Mesenchymal stem cell (in vitro differentiated cells and primary cell): ENCODE measurements around the gene LAMB2.

Experiments
- DNase-seq: peaks from one replicate; pipeline ENCODE4 v3.0.0-alpha.2; 2013
- H2AFZ ChIP-seq: one replicate; pipeline ENCODE4 v1.6.1; 2013; ENCODE audit warnings: low read depth, mild to moderate bottlenecking, control low read depth, inconsistent platforms, low read length, moderate library complexity
- H2AK5ac ChIP-seq: 2 replicates; pipeline ENCODE4 v1.6.1; 2013; ENCODE audit warnings: low read length, moderate library complexity, mild to moderate bottlenecking, inconsistent platforms; ENCODE audit not compliant: severe bottlenecking
- H2BK120ac ChIP-seq: one replicate; pipeline ENCODE4 v1.6.1; 2013; ENCODE audit warnings: low read depth, mild to moderate bottlenecking, inconsistent platforms, low read length, moderate library complexity
- H2BK12ac ChIP-seq, 2 experiments: one replicate each; pipeline ENCODE4 v1.6.1; 2013; ENCODE audit warnings: inconsistent platforms in 2 of 2, low read length in 2 of 2, mild to moderate bottlenecking in 2 of 2, moderate library complexity in 2 of 2, control low read depth in 1 of 2
- H2BK15ac ChIP-seq: one replicate; pipeline ENCODE4 v1.6.1; 2013; ENCODE audit warnings: mild to moderate bottlenecking, low read depth, inconsistent platforms; ENCODE audit not compliant: poor library complexity, severe bottlenecking
- H2BK5ac ChIP-seq: 2 replicates; pipeline ENCODE4 v1.6.1; 2013; ENCODE audit warnings: low read depth, mild to moderate bottlenecking, low read length, control low read depth, inconsistent platforms; ENCODE audit not compliant: poor library complexity, severe bottlenecking
- H3K14ac ChIP-seq, 2 experiments: one replicate each; pipeline ENCODE4 v1.6.1; 2013; ENCODE audit warnings: inconsistent platforms in 2 of 2, low read length in 2 of 2, control low read depth in 1 of 2, mild to moderate bottlenecking in 1 of 2, moderate library complexity in 1 of 2
- H3K18ac ChIP-seq, 2 experiments: one replicate each; pipeline ENCODE4 v1.6.1; 2013; ENCODE audit warnings: inconsistent platforms in 2 of 2, low read length in 2 of 2, control low read depth in 1 of 2, low read depth in 1 of 2, mild to moderate bottlenecking in 1 of 2
- H3K23ac ChIP-seq, 2 experiments: one replicate each; pipeline ENCODE4 v1.6.1; 2013; ENCODE audit warnings: inconsistent platforms in 2 of 2, low read length in 2 of 2, mild to moderate bottlenecking in 2 of 2, moderate library complexity in 2 of 2, control low read depth in 1 of 2
- H3K27ac ChIP-seq: 2 replicates; pipeline ENCODE4 v1.5.1; 2013; ENCODE audit warnings: mild to moderate bottlenecking, moderate library complexity, low read length, control low read depth, inconsistent platforms; ENCODE audit not compliant: poor library complexity, severe bottlenecking
- H3K27me3 ChIP-seq, 2 experiments: 2 replicates each; pipeline versions ENCODE4 v1.6.1 to v1.7.0; 2013; ENCODE audit warnings: low read length in 2 of 2, mild to moderate bottlenecking in 2 of 2, moderate library complexity in 2 of 2, control low read depth in 1 of 2, inconsistent platforms in 1 of 2; ENCODE audit not compliant: control insufficient read depth in 1 of 2, insufficient read depth in 1 of 2
- H3K36me3 ChIP-seq, 2 experiments: 2 replicates each; pipeline versions ENCODE4 v1.6.1 to v1.7.0; 2013; ENCODE audit warnings: low read length in 2 of 2, control low read depth in 1 of 2, inconsistent platforms in 1 of 2, low read depth in 1 of 2, mild to moderate bottlenecking in 1 of 2; ENCODE audit not compliant: insufficient read depth in 2 of 2, control insufficient read depth in 1 of 2
- H3K4ac ChIP-seq, 2 experiments: one replicate each; pipeline ENCODE4 v1.6.1; 2013; ENCODE audit warnings: inconsistent platforms in 2 of 2, low read length in 2 of 2, mild to moderate bottlenecking in 2 of 2, moderate library complexity in 2 of 2, control low read depth in 1 of 2, low read depth in 1 of 2
- H3K4me1 ChIP-seq: 2 replicates; pipeline ENCODE4 v1.6.1; 2013; ENCODE audit warnings: low read depth, low read length, control low read depth; ENCODE audit not compliant: control insufficient read depth, insufficient read depth
- H3K4me2 ChIP-seq: 2 replicates; pipeline ENCODE4 v1.6.1; 2013; ENCODE audit warnings: low read length, mild to moderate bottlenecking, inconsistent platforms; ENCODE audit not compliant: poor library complexity, severe bottlenecking
- H3K4me3 ChIP-seq, 2 experiments: 2 replicates each; pipeline versions ENCODE4 v1.5.1 to v1.7.0; 2013; ENCODE audit warnings: low read length in 2 of 2, mild to moderate bottlenecking in 2 of 2, control low read depth in 1 of 2, low read depth in 1 of 2; ENCODE audit not compliant: insufficient read depth in 1 of 2
- H3K79me1 ChIP-seq: replicated peaks from 2 replicates; pipeline ENCODE4 v1.6.1; 2013; ENCODE audit warnings: mild to moderate bottlenecking, control low read depth, low read length, inconsistent platforms; ENCODE audit not compliant: poor library complexity, severe bottlenecking
- H3K9ac ChIP-seq: 2 replicates; pipeline ENCODE4 v1.7.0; 2013; ENCODE audit warnings: mild to moderate bottlenecking, low read length, moderate library complexity
- H3K9me3 ChIP-seq: 2 replicates; pipeline ENCODE4 v1.7.0; 2013; ENCODE audit warnings: mild to moderate bottlenecking, low read length; ENCODE audit not compliant: control insufficient read depth
- H4K8ac ChIP-seq: one replicate; pipeline ENCODE4 v1.6.1; 2013; ENCODE audit warnings: inconsistent platforms, mild to moderate bottlenecking, low read length, moderate library complexity
- H4K91ac ChIP-seq: one replicate; pipeline ENCODE4 v1.6.1; 2013; ENCODE audit warnings: mild to moderate bottlenecking, low read length, inconsistent platforms
- WGBS: methylation state at CpG from one replicate; pipeline ENCODE4 v1.1.7; 2013; ENCODE audit warnings: mixed read lengths; 5-methylcytosine and 5-hydroxymethylcytosine counted together

Gene LAMB2

GRCh38 chr3:49164983-49165720 is 32.3 kb upstream of the LAMB2 start:
- Histone ChIP-seq H4K91ac (no peak overlapping the region), H3K14ac (no peak overlapping the region), H2AK5ac (no peak overlapping the region), H3K9me3 (no peaks in the 10 kb centered on the region), H3K27ac (peak overlapping the region; percentile 18), H3K4me2 (peak overlapping the region; percentile 79), H3K79me1 (peaks cover 30% of the 10 kb centered on the region), H2BK12ac (no peak overlapping the region), H3K4me1 (peaks cover 19% of the 10 kb centered on the region), H3K27me3 (no peaks in the 10 kb centered on the region), H3K4me3 (peak overlapping the region; percentile 87 to 92), H2BK5ac (no peak overlapping the region), H3K9ac (peak overlapping the region; percentile 91), H2BK15ac (no peak overlapping the region), H3K4ac (peak overlapping the region in 1 of 2 experiments; percentile 82), H3K23ac (no peak overlapping the region), H2BK120ac (no peak overlapping the region), H3K36me3 (peaks cover 31 to 33% of the 10 kb centered on the region in 2 experiments), H4K8ac (no peak overlapping the region), H3K18ac (peak overlapping the region in 1 of 2 experiments; percentile 58), H2AFZ (no peak overlapping the region)
- 50% methylated on average over 5 of the region's 6 CpGs for WGBS
- DNase-seq = peak; percentile 12

DNA sequence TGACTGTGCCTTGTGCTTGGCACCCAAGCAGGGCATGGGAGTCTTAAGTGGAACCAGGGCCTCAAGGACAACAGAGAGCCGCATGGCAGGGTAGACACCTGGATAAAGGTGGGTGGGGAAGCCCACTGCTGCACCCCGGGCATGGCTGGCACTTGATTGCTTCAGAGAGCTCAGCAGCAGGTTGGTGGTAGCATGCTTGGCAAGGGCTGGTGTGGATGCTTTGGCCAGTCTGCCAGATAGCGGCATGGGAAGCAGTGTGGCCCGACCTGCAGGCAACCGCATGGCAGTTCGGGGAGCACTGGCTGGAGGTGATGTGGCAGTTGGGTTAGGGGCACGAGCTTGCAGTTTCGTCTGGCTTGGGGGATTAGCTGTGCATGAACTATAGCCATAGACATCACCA is 30.8 kb upstream of the LAMB2 start:
- no peak overlapping the region for H3K9ac ChIP-seq
- no peak overlapping the region for H2BK5ac ChIP-seq
- H3K9me3 ChIP-seq = no peaks in the 10 kb centered on the region
- DNase-seq = no peak
- H2BK12ac ChIP-seq = no peak overlapping the region
- no peak overlapping the region for H2AFZ ChIP-seq
- no peak overlapping the region for H3K18ac ChIP-seq
- H2AK5ac ChIP-seq = no peak overlapping the region
- no peak overlapping the region for H3K4me3 ChIP-seq
- H3K27ac ChIP-seq = no peak overlapping the region
- H3K4me2 ChIP-seq = no peak overlapping the region
- H4K8ac ChIP-seq = no peak overlapping the region
- H3K4ac ChIP-seq = no peak overlapping the region
- H3K79me1 ChIP-seq = peaks cover 30% of the 10 kb centered on the region
- peaks cover 23% of the 10 kb centered on the region for H3K4me1 ChIP-seq
- no peak overlapping the region for H3K14ac ChIP-seq
- no peak overlapping the region for H2BK120ac ChIP-seq
- H3K36me3 ChIP-seq = peaks cover 31 to 33% of the 10 kb centered on the region in 2 experiments
- H2BK15ac ChIP-seq = no peak overlapping the region
- WGBS = 98% methylated on average over 8 of the region's 8 CpGs
- H3K27me3 ChIP-seq = no peaks in the 10 kb centered on the region
- H3K23ac ChIP-seq = no peak overlapping the region
- H4K91ac ChIP-seq = no peak overlapping the region

GRCh38 chr3:49162751-49163419 is 30.0 kb upstream of the LAMB2 start:
- WGBS = 97% methylated on average over 21 of the region's 21 CpGs
- Histone ChIP-seq H3K4ac (no peak overlapping the region), H3K27me3 (no peaks in the 10 kb centered on the region), H4K8ac (no peak overlapping the region), H3K27ac (no peak overlapping the region), H3K79me1 (peaks cover 30% of the 10 kb centered on the region), H3K18ac (no peak overlapping the region), H2BK5ac (no peak overlapping the region), H3K9me3 (no peaks in the 10 kb centered on the region), H3K4me3 (no peak overlapping the region), H3K23ac (no peak overlapping the region), H3K9ac (no peak overlapping the region), H3K36me3 (peaks cover 31 to 33% of the 10 kb centered on the region in 2 experiments), H3K14ac (no peak overlapping the region), H3K4me2 (no peak overlapping the region), H2AK5ac (no peak overlapping the region), H2BK12ac (no peak overlapping the region), H4K91ac (no peak overlapping the region), H2AFZ (no peak overlapping the region), H3K4me1 (peaks cover 26% of the 10 kb centered on the region), H2BK120ac (no peak overlapping the region), H2BK15ac (no peak overlapping the region)
- DNase-seq = no peak

DNA sequence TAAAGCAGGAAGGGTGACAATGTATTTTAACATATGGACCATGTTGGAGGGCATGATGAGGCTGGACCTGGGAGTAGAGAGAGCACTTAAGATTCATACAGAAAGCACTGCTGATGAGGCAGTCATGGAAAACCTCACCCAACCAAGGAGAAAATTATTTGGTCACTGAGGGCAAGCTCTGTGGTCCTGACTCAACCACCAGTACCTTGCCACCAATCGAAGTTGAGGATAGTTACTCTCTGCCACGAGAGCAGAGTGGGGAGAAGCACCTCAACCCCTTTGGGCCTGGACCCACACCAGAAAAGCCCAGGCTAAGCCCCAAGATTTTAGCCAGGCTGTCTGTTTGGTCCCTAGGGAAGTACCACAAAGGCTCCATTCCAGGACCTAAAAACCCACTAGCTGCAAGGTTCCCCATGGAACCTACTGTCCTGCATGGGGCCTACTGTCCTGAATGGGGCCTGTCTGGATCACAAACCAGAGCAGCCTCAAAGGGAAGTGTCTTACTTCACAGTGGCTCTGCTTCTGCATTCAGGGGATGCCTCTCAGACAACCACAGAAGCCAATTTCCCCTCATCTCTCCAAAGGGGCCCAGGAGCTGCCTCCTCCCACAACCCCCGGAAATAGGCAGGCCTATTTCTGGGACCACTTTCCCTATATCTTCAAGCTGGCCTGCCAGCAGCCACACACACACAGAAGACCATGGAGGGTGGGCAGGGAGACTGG is 29.1 kb upstream of the LAMB2 start:
- H3K18ac ChIP-seq = no peak overlapping the region
- no peak overlapping the region for H2AK5ac ChIP-seq
- 93% methylated on average over 2 of the region's 3 CpGs for WGBS
- H2BK12ac ChIP-seq = no peak overlapping the region
- no peak overlapping the region for H2AFZ ChIP-seq
- no peak overlapping the region for H4K91ac ChIP-seq
- H2BK5ac ChIP-seq = no peak overlapping the region
- H3K27ac ChIP-seq = no peak overlapping the region
- no peak overlapping the region for H2BK120ac ChIP-seq
- no peak overlapping the region for H4K8ac ChIP-seq
- H3K4ac ChIP-seq = no peak overlapping the region
- peaks cover 30% of the 10 kb centered on the region for H3K79me1 ChIP-seq
- peaks cover 31 to 33% of the 10 kb centered on the region in 2 experiments for H3K36me3 ChIP-seq
- H3K9me3 ChIP-seq = no peaks in the 10 kb centered on the region
- H3K9ac ChIP-seq = no peak overlapping the region
- no peak overlapping the region for H3K23ac ChIP-seq
- no peaks in the 10 kb centered on the region for H3K27me3 ChIP-seq
- H3K4me2 ChIP-seq = no peak overlapping the region
- no peak for DNase-seq
- no peak overlapping the region for H3K14ac ChIP-seq
- no peak overlapping the region for H3K4me3 ChIP-seq
- H3K4me1 ChIP-seq = peaks cover 26% of the 10 kb centered on the region
- no peak overlapping the region for H2BK15ac ChIP-seq
